GM18519 (cell line): ENCODE measurements around the gene RSRC1.
"Not testable (repeated sequence)": the region's sequence is repeated elsewhere in the genome, so short reads cannot be mapped to it uniquely, and the experiment has no call there.

Source experiments
- ATAC-seq: cut with Tn5 transposase; IDR thresholded peaks from one replicate; pipeline ENCODE4 v1.9.1; 2021; ENCODE audit warnings: mild to moderate bottlenecking, moderate library complexity; ENCODE audit not compliant: unreplicated experiment, low FRiP score

Gene RSRC1

GRCh38 chr3:158121295-158121694 lies 11.4 kb downstream of the RSRC1 start:
- peak; percentile 96 for ATAC-seq

DNA sequence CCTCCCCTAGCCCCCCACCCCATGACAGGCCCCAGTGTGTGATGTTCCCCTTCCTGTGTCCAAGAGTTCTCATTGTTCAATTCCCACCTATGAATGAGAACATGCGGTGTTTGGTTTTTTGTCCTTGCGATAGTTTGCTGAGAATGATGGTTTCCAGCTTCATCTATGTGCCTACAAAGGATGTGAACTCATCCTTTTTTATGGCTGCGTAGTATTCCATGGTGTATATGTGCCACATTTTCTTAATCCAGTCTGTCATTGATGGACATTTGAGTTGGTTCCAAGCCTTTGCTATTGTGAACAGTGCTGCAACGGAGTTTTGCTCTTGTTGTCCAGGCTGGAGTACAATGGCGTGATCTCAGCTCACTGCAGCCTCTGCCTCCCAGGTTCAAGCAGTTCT lies 12.8 kb downstream of the RSRC1 start:
- not testable (repeated sequence) for ATAC-seq

- no peak for ATAC-seq
These were observed 17.6 kb downstream of the RSRC1 start for GRCh38 chr3:158127250-158128219.

DNA sequence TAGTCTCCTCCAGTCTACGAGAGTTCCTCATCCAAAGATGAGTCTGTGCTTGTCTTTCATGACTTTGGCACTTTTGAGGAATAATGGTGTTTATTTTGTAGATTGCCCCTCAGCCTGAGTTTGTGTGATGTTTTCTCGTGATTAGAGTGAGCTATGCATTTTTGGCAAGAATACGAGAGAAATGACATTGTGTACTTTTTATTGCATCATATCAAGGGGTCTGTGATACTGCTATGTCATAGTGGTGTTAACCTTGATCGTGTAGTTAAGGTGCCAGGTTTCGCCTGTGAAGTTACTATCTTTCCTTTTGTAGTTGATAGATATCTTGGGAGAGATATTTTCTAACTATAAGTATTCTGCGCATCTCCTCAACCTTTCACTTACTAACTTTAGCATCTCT lies 18.9 kb downstream of the RSRC1 start:
- no peak for ATAC-seq

- ATAC-seq: no peak
These were observed 24.5 kb downstream of the RSRC1 start for GRCh38 chr3:158134363-158134762.

DNA sequence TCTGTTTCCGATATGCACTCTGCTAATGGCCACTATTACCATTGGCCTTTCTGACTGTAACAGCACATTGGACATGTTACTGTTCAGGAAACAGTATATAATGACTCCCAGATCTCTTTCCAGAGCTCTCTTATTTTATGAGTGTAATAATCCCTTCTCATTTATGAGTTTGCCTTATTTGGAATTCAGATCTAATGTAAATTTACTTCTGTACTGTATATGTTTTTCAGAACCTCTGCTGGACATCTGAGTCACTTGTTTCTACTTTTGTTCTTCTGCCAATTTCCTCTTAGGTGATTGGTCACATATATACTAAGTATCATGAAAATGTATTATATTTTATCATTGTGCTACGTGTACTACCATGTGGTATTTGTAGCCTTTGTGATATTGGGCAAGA lies 30.5 kb downstream of the RSRC1 start:
- ATAC-seq: no peak

- ATAC-seq: no peak
These were observed 38.3 kb downstream of the RSRC1 start for GRCh38 chr3:158148218-158148617.

DNA sequence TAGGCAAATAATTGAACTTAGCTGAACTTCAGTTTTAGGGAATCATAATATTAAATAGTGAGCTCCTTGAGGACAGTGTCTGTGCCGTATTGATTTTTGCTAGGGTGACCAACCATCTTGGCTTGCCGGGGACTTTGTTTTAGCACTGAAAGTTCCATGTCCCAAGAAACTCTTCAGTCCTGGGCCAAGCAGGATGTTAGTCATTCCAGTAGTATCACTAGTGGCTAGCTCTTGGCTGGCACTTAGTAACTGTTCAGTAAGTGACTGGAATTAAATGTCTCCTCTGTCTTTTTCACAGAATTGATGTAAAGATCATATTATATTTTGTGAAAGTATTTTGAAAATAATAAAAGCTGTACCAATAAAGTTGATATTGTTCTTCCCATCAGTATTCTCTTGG lies 42.3 kb downstream of the RSRC1 start:
- peak; percentile 49 for ATAC-seq

GRCh38 chr3:158158969-158159368 lies 49.1 kb downstream of the RSRC1 start:
- no peak for ATAC-seq

DNA sequence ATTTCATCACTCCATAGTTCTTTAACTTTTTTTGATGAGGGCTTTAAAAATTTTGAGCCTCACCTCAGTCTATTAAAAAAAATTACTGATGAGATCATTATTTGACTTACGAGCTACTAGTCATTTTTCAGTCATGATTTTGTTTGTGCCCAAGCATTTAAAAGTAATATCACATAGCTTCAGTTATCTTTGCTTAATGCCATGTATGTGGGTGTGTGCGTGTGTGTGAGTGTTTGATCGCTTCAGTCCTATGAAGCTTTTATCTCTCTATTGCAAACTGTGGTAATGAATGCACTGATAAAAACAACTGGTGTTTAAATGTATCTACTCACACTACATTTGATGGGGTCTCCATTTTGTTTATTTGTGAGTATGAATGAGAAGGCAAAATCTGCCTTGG lies 49.8 kb downstream of the RSRC1 start:
- no peak for ATAC-seq

DNA sequence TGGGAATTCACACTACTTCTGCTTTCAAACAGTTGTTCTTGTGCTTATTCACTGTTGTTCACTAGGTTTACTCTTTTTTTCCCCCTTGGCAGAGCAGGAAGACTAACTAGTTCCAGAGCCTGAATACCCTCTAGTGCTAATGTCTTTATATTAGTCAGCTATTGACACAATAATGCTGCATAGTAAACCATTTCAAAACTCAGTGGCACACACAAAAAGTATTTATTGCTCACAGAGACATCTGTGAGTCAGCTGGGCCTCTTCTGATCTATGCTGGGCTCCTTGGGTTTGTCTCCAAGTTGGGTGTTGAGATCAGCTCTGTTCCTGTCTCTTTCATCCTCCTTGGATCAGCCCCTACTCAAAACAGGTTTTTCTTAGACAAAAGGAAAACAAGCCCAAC lies 51.1 kb downstream of the RSRC1 start:
- ATAC-seq: no peak

- ATAC-seq: no peak
These were observed 55.3 kb downstream of the RSRC1 start for GRCh38 chr3:158165141-158165655.

GRCh38 chr3:158165730-158166129 lies 55.8 kb downstream of the RSRC1 start:
- ATAC-seq: no peak

GRCh38 chr3:158166223-158166622 lies 56.3 kb downstream of the RSRC1 start:
- no peak for ATAC-seq

GRCh38 chr3:158167737-158168557 lies 58.1 kb downstream of the RSRC1 start:
- ATAC-seq: no peak

- ATAC-seq: no peak
These were observed 59.2 kb downstream of the RSRC1 start for GRCh38 chr3:158169091-158169491.

DNA sequence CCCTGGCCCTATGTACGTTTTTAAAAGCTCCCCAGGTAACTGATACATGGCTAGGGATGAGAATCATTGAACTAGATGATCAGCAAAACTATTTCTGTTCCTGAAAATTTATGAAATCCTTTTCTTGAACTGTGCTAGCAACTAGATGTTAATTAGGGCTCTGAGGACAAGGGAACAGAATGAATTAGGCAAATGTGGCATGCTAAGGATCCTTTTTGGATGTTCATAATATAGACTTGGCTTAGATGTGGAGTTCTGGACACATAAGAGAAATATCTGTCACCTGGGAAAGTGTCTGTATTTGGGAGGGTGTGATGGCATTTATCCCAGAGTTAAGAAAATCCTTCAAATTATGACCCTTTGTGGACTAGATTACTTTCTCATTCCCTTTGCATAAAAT lies 71.2 kb downstream of the RSRC1 start:
- no peak for ATAC-seq

DNA sequence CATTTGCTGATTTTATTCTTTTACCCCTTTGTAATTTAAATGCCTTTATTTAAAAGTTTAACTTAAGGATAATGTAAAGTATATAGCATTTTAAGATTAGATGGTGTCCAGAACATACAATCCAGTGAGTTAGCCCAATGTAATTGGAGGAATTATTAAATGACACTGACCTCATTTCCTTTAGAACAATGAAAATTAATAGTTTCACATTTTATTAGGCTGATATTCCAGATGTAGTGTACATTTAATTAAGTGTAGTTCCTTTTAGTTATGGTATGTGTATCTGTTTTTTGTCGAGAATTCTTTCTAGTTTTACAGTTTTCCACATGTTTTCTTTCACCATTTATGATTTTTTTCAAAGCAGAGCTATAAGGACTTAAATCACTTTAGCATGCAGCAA lies 75.8 kb downstream of the RSRC1 start:
- ATAC-seq: no peak

DNA sequence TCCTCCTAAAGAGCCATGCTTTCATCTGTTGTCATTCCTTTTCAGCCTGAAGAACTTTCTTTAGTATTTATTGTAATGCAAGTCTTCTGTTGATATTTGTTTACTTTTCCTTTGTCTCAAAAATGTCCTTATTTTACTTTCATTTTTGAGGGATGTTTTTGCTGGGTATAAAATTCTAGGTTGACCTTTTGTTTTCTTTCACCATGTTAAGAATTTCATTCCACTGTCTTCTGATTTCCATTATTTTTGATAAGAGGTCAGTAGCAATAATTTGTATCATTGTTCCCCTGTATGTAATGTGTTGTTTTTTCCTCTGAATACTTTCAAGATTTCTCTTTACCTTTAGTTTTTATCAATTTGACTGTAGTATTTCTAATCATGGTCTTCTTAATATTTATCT lies 91.1 kb downstream of the RSRC1 start:
- no peak for ATAC-seq

- no peak for ATAC-seq
These were observed 95.4 kb downstream of the RSRC1 start for GRCh38 chr3:158205324-158205723.

DNA sequence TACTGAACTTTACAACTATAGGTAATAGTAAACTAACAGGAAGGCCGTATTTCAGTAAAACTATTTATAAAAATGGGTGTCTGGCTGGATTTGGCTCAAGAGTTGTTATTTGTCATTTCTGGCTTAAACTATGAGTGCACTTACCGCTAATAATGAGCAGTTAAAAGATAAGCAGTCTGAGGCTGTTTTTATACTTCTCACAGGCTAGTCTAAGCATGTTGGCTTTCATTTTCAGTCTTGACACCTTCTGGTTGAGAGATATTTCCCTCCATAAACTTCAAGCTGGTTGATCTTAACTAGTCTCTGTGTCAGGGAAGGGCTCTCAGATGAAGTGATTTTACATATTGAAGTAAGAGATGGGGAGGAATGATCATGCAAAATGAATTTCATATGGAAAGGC lies 96.1 kb downstream of the RSRC1 start:
- peak; percentile 83 for ATAC-seq
